NCI-H1930 (cell line): ENCODE results near the gene ROPN1.
A peak's percentile ranks its signal among the peaks of the same experiment; 100 is the strongest.

Source experiments
- DNase-seq, 2 experiments: peaks; one replicate each; lab custom pipeline; 2025; lab: John Stamatoyannopoulos, UW

ROPN1 gene

GRCh38 chr3:123948449-123948848, 43.5 kb downstream of the ROPN1 start:
- DNase-seq: no peak

- DNase-seq: no peak
Measured at GRCh38 chr3:123947482-123947881, 44.4 kb downstream of the ROPN1 start.

- DNase-seq: no peak
Measured at GRCh38 chr3:123941542-123941941, 50.4 kb downstream of the ROPN1 start.

- no peak for DNase-seq
Measured at GRCh38 chr3:123941121-123941520, 50.8 kb downstream of the ROPN1 start.

GRCh38 chr3:123939706-123940105, 52.2 kb downstream of the ROPN1 start:
- no peak for DNase-seq

DNA sequence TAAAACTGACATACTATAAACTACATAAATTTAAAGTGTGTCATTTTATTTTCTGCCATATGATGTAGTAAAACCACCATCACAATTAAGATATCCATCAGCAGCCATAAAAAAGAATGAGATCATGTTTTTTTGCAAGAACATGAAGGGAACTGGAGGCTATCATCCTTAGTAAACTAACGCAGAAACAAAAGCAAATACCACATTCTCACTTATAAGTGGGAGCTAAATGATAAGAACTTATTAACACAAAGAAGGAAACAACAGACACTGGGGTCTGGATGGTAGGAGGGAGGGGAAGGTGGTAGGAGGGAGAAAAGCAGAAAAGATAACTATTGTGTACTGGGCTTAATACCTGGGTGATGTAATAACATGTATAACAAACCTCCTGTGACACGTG, 55.5 kb downstream of the ROPN1 start:
- peak in 1 of 2 experiments; percentile 33 for DNase-seq

DNA sequence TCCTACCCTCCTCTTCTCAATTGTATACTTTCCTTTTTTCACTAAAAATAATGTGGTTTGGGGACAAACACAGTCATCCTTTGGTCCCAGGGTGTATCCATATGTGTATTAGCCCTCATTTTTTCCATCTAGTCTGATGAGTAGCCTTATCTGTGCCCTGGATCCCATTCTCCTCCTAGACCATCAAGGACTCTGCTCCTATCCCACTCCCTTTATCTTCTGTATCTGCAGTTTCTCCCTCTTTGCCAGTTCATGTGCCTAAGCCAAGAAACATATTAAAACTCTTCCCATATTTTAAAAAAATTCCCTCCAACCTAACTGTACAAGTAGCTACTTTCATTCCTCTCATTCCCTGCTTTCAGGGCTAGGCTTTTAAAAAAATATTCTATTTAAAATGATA, 56.1 kb downstream of the ROPN1 start:
- no peak for DNase-seq

- no peak for DNase-seq
Measured at GRCh38 chr3:123934250-123934649, 57.7 kb downstream of the ROPN1 start.

- DNase-seq: no peak
Measured at GRCh38 chr3:123930445-123930844, 61.5 kb downstream of the ROPN1 start.

- DNase-seq: no peak
Measured at GRCh38 chr3:123929325-123929724, 62.6 kb downstream of the ROPN1 start.

GRCh38 chr3:123926396-123926795, 65.5 kb downstream of the ROPN1 start:
- no peak for DNase-seq

DNA sequence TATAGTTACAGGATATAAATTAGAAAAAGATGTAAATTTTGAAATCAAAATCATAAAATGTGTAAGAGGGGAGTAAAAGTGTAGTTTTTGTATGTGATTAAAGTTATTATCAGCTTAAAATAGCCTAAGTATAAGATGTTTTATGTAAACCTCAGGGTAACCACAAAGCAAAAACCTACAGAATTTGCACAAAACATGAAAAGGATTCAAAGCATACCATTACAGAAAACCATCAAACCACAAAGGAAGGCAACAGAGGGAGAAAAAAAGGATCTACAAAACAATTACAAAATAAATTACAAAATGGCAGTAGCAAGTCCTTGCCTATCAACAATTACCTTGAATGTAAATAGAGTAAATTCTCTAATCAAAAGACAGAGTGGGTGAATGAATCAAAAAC, 71.1 kb downstream of the ROPN1 start:
- DNase-seq: no peak

DNA sequence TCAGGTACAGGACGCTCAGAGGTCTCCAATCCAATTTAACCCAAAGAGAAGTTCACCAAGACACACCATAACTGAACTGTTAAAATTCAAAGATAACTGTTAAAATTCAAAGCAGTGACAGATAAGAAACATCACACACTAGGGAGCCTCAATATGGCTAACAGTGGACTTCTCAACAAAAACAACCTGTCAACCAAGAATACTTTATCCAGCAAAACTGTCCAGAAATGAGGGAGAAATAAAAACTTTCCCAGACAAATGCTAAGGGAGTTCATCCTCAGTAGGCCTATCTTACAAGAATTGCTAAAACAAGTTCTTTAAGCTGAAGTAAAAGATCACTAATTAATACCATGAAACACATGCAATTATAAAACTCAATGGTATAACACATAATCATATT, 71.5 kb downstream of the ROPN1 start:
- no peak for DNase-seq

DNA sequence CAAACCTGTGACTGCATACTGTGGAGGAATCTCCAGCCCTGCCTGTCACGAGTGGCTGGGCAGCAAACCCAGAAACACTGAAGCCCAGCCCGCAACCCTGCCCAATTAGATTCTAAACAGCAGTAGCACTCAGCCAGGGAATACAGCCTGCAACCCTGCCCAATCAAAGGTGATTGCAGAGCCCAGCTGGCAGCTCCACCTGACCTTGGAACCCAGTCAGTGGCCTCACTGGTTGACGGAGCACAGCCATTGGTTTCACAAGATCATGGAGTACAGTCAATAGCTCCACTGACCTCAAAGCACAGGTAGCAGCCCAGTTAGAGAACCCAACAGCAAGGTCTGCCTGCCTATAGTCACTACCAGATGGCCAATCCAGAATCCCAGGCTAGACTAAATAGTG, 72.6 kb downstream of the ROPN1 start:
- no peak for DNase-seq
